ENCODE results near the gene VCAN. TPM values are rescaled to one million over a fixed set of nuclear protein-coding genes. Genes with fewer than 3 reads are reported as not detected.
"Not testable (repeated sequence)": the region's sequence is repeated elsewhere in the genome, so short reads cannot be mapped to it uniquely, and the experiment has no call there.

VCAN gene
- 100 to 1,000 TPM; 453 to 516 TPM for total RNA-seq
- long read RNA-seq, donor 1, full-length matches to known transcripts = 24 of 61 reads
- long read RNA-seq, donor 1, partial matches to known transcripts = 22 of 61 reads
- long read RNA-seq, donor 1, other reads (novel, unspliced or antisense) = 15 of 61 reads
- long read RNA-seq, donor 2, full-length matches to known transcripts = 151 of 189 reads
- long read RNA-seq, donor 2, partial matches to known transcripts = 30 of 189 reads
- long read RNA-seq, donor 2, other reads (novel, unspliced or antisense) = 8 of 189 reads

- peak; percentile 94 for DNase-seq (ENCODE audit: low spot score)
- intact Hi-C loops (cut with DNase I) = loop anchor here (5.0 to 10.0 kb wide), 3 partner anchors 399 to 1117 kb away; no protein-coding TSS in a partner anchor
Observed at GRCh38 chr5:83471405-83472212, at the start of gene VCAN. Gene VCAN, plus strand, starts transcription at chr5:83471744. Its CDS starts 11,775 bp downstream, at chr5:83483519.

- intact Hi-C loops (cut with DNase I) = no loop called here
- DNase-seq (ENCODE audit: low spot score) = no peak
Observed at GRCh38 chr5:83422284-83422683, 49.3 kb upstream of the VCAN start.

DNA sequence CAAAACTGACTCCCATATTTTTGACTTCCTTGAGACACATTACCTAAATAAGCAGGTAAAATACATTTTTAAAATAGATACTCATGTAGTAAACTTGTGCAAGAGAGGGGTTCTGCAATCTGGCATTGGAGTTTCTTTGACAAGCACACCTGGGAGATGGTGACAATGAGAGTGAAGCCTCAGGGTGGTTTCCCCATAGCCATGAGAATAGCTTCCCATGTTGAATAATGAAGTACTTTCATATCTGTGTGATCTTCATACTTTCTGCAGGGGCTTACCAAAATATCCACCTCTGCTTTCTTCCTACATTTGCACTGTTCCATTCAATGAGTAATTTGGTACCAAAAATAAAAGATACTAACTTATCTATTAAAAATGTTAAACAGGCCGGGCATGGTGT, 44.7 kb upstream of the VCAN start:
- intact Hi-C loops (cut with DNase I) = no loop called here
- no peak for DNase-seq (ENCODE audit: low spot score)

DNA sequence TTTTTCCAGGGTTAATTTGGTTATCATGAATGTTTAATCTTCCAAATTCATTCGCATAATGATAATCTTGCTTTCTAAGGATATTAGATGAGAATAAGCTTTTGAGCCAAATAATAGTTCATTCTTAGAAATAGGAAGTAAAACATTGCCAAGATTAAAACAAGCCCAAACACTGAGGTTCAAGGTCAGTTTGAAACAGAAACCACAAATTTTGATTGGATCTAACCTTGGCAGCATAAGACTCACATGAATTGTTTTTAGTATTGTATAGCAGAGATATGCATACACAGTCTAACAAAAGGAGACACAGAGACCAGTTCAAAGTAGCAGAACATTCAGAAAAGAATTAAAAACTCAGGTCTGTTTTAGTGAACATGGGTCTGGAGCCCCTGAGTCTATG, 43.4 kb upstream of the VCAN start:
- intact Hi-C loops (cut with DNase I) = no loop called here

GRCh38 chr5:83428890-83429289, 42.7 kb upstream of the VCAN start:
- peak; percentile 68 for DNase-seq (ENCODE audit: low spot score)
- intact Hi-C loops (cut with DNase I) = no loop called here

More for the DNA sequence above, 43.4 kb upstream of the VCAN start:
- no peak for DNase-seq (ENCODE audit: low spot score)

DNA sequence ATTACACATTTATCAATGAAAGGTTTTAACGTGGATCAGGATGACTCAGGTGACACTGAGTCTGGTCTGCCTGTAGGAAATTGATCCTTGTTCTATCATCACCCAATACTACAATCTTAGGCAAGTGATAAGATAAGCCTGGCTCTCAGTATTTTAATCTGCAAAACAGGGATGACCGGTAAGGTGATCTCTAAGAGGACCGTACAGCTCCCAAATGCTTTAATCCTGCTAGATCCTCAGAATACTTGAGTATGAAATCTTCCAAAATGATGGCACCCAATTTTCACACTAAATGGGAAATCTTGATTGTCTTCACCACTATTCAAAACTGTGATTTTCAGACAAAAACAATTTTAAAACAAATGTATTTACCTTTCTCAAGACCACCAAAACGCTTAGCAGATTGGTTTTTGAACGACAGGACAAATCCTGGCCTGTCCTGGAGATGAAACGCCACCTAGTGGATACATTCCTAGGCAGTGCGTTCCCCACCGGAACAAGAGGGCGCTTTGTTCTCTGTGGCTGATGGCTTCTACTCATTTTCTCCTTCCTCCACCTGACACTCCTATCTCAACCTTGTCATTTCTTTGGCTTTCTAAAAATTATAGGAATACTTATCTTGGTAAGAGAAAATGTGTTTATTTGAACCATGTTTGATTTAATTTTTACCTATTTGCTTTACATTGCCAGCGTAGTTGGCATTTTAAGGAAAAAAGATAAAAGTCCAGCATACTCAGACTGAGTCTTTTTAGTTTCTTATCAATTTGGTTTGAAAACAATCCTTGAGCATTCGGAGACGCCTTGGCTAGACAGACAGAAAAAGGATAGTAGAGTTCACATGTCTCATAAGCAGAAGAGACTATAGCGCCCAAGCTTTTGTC, 41.2 kb upstream of the VCAN start:
- intact Hi-C loops (cut with DNase I) = no loop called here
- peak; percentile 82 for DNase-seq (ENCODE audit: low spot score)

GRCh38 chr5:83433891-83434290, 37.7 kb upstream of the VCAN start:
- no peak for DNase-seq (ENCODE audit: low spot score)
- intact Hi-C loops (cut with DNase I) = no loop called here

DNA sequence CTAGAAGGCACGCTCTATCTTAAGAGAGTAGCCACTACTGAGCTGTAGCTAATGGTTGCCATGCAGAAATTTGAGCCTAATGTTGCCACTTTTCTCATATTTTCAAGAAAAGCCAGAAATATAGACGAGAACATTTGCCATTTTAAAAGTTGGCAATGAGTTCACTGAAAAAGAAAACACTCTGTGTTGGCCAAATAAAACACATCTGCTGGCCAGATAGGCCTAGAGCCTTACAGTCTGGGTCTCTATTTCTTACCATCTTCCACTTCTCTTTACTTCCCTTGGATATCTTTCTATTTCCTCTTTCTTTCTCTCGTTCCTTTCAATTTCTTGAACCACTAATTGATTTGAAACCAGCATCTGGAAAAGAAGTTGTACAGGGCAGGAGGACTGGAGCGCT, 36.6 kb upstream of the VCAN start:
- intact Hi-C loops (cut with DNase I) = no loop called here
- DNase-seq (ENCODE audit: low spot score) = no peak

- intact Hi-C loops (cut with DNase I) = no loop called here
- no peak for DNase-seq (ENCODE audit: low spot score)
Observed at GRCh38 chr5:83436276-83436675, 35.3 kb upstream of the VCAN start.

GRCh38 chr5:83437697-83438096, 33.8 kb upstream of the VCAN start:
- DNase-seq (ENCODE audit: low spot score); intact Hi-C loops (cut with DNase I): not testable (repeated sequence)

DNA sequence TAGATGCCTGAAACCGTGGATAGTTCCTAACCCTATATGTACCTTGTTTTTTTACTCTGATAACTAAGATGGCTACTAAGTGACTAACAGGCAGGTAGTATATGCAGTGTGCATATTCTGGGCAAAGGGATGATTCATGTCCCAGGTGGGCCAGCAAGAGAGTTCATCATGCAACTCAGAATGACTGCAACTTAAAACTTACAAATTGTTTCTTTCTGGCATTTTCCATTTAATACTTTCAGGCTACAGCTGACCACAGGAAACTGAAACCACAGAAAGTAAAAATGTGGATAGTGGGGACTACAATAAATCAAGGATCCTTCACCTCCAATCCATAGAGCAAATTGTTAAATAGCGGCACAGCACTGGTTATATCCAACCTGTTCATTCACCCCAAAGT, 30.7 kb upstream of the VCAN start:
- DNase-seq (ENCODE audit: low spot score) = no peak
- intact Hi-C loops (cut with DNase I) = no loop called here

DNA sequence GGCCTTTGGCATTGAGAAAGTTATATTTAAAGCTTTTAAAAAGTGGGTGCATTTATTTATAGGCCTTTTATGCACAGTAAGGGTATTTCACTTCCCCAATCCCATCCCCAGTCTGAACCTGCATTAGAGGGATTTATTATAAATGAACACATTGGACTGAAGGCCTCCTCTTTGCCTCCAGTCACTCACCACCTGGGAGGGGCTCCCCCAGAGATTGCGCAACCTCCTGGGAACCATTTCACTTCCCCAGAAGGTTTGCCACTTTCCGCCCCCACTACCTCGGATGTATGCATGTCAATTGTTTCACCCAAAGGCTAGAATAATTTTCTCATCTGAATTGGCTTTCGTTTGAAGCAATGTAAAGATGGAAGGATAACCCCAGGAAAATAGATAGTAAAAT, 29.8 kb upstream of the VCAN start:
- no peak for DNase-seq (ENCODE audit: low spot score)
- intact Hi-C loops (cut with DNase I) = no loop called here

GRCh38 chr5:83443534-83443933, 28.0 kb upstream of the VCAN start:
- DNase-seq (ENCODE audit: low spot score) = no peak
- intact Hi-C loops (cut with DNase I) = no loop called here

- DNase-seq (ENCODE audit: low spot score) = no peak
- intact Hi-C loops (cut with DNase I) = no loop called here
Observed at GRCh38 chr5:83444445-83444844, 27.1 kb upstream of the VCAN start.

- DNase-seq (ENCODE audit: low spot score) = no peak
- intact Hi-C loops (cut with DNase I) = no loop called here
Observed at GRCh38 chr5:83446253-83446947, 25.1 kb upstream of the VCAN start.

- DNase-seq (ENCODE audit: low spot score) = no peak
- intact Hi-C loops (cut with DNase I) = no loop called here
Observed at GRCh38 chr5:83447533-83447932, 24.0 kb upstream of the VCAN start.

DNA sequence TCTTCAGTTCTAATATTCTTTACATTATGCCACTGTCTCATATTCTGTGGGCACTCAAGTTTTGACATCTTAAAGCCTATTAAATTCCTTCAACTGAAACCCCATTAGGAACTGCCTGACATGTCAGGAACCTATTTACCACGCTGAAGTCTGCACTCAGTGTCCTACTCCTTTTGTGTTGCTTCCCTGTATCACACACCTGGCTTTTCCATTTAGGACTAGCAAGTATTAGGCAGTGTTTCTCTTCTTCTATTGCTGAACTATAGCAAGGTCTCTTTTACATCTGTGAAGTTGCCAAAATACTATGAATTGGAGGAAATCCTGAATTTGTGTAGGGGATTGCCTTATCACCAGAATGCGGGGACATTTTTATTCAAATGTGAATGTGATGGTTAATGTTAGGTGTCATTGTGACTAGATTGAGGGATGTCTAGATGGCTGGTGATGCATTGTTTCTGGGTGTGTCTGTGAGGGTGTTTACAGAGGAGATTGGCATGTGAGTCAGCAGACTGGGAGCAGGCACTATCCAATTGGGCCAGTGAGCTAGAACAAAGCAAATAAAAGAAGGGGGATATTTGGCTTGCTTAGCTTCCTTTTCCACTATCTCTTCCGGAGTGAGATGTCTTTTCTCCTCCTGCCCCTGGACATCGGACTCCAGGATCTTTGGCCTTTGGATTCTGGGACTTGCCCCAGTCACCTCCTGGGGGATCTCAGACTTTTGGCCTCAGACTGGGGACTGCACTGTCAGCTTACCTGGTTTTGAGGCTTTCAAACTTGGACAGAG, 21.2 kb upstream of the VCAN start:
- intact Hi-C loops (cut with DNase I) = no loop called here
- no peak for DNase-seq (ENCODE audit: low spot score)

DNA sequence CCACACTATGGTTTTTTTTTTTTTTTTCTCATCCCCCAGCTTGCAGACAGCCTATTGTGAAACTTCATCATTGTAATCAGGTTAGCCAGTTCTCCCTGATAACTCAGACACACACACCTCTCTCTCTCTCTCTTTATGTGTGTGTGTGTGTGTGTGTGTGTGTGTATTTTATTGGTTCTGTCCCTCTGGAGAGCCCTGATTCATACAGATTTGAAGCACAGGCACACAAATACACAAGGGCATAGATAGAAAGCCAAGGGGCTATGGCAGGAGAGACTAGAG, 20.6 kb upstream of the VCAN start:
- intact Hi-C loops (cut with DNase I) = no loop called here
- DNase-seq (ENCODE audit: low spot score) = no peak

DNA sequence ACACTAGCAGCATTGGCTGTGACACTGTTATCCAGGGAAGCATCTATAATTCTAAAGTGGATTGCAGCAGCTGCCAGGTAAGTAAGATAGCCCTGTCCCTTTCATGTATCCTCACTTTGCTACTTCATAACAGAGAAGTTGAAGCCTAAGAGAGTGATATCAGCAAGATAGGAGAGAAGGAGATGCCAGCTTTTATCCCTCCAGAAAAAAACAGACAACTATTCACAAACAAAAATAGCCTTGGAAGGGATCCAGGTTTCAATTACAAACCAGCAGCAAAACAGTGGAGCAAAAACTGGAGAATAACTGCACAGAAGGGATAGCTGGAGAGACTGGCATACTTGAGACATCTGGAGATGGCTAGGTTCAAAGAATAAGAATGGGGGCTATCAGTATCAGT, 19.6 kb upstream of the VCAN start:
- intact Hi-C loops (cut with DNase I) = no loop called here

More for the DNA sequence above, 19.6 kb upstream of the VCAN start:
- DNase-seq (ENCODE audit: low spot score) = no peak

All from posterior vena cava (tissue), 2 donors.